ENCODE measurements around the gene DOK7. TPM values are rescaled to one million over a fixed set of nuclear protein-coding genes. Genes with fewer than 3 reads are reported as not detected.

Gene DOK7
- total RNA-seq, 1 experiment from 2014 or later = 0.26 TPM

GRCh38 chr4:3512719-3513118, 49.6 kb downstream of the DOK7 start:
- Mint-ChIP-seq H3K9me3 (no peaks in the 10 kb centered on the region; a peak in 1 of 5 replicates), H3K27me3 (ENCODE audit: low read depth) (no peaks in the 10 kb centered on the region), H3K27ac (no peak overlapping the region), H3K4me1 (peaks cover 3 to 7% of the 10 kb centered on the region in 2 experiments), H3K36me3 (ENCODE audit: insufficient read depth in 1 of 3, low read depth in 3 of 3) (peaks cover 54 to 83% (median 79%) of the 10 kb centered on the region in 3 experiments), H3K4me3 (no peak overlapping the region)
- Histone ChIP-seq H3K27ac (ENCODE audit: insufficient read length, low read depth, low read length) (no peak overlapping the region), H3K79me2 (ENCODE audit: insufficient read depth, low read length) (no peaks in the 10 kb centered on the region), H3K27me3 (ENCODE audit: insufficient read depth, low read length) (no peaks in the 10 kb centered on the region), H3K4me1 (ENCODE audit: insufficient read depth, low read length) (no peaks in the 10 kb centered on the region; the same call in 1 of the 2 replicates), H2AK5ac (ENCODE audit: insufficient read length, low read length) (no peak overlapping the region), H3K56ac (ENCODE audit: insufficient read length, low read depth, low read length) (no peak overlapping the region), H3K18ac (ENCODE audit: insufficient read length, low read depth, low read length) (no peak overlapping the region), H3K23me2 (ENCODE audit: insufficient read length, low read depth, low read length, poor library complexity, severe bottlenecking) (no peaks in the 10 kb centered on the region), H2BK120ac (ENCODE audit: low read depth, low read length, poor library complexity, severe bottlenecking) (no peak overlapping the region), H3K4me2 (ENCODE audit: insufficient read depth, insufficient read length, low read length) (no peak overlapping the region), H3K9me3 (ENCODE audit: control insufficient read depth, low read depth, low read length) (no peaks in the 10 kb centered on the region), H2BK12ac (ENCODE audit: insufficient read length, low read depth, low read length) (no peak overlapping the region), H2BK5ac (ENCODE audit: insufficient read length, low read length) (no peak overlapping the region), H4K91ac (ENCODE audit: insufficient read length, low read depth, low read length) (no peak overlapping the region), H3K9ac (ENCODE audit: extremely low read depth, insufficient read length, low read length) (no peak overlapping the region), H2AFZ (ENCODE audit: low read length) (no peak overlapping the region), H3K14ac (ENCODE audit: insufficient read depth, low read length) (no peak overlapping the region), H3K4ac (ENCODE audit: low read depth, low read length) (no peak overlapping the region), H4K20me1 (ENCODE audit: control insufficient read depth, insufficient read depth, insufficient read length) (no peaks in the 10 kb centered on the region), H3T11ph (ENCODE audit: low read length) (no peak overlapping the region), H3K79me1 (ENCODE audit: insufficient read depth, low read depth, low read length, poor library complexity, severe bottlenecking) (no peaks in the 10 kb centered on the region), H4K8ac (replicated peaks; ENCODE audit: insufficient read length, low read depth, low read length) (no peak overlapping the region), H2BK15ac (ENCODE audit: low read depth, low read length) (no peak overlapping the region), H2BK20ac (ENCODE audit: low read depth, low read length, poor library complexity, severe bottlenecking) (no peak overlapping the region), H3K23ac (ENCODE audit: insufficient read length, low read depth, low read length) (no peak overlapping the region), H4K5ac (ENCODE audit: insufficient read length, low read depth, low read length) (no peak overlapping the region)
- WGBS (ENCODE audit: extremely low coverage, insufficient read length, low lambda C conversion rate) = no CpG with 5 or more reads among the region's 22 CpGs
- DNase-seq = no peak
- TF ChIP-seq CTCF (conservative IDR thresholded peaks at IDR 0.05) = no peak

Measured in H9 (cell line).